Uterus (tissue), 2 donors: ENCODE results near the gene HSPH1.

Experiments used
- POLR2A ChIP-seq, 2 donors: fragments of 450-650 bp; IDR thresholded peaks; one replicate each; pipeline ENCODE4 v1.6.1; 2016; ENCODE audit warnings: antibody characterized with exemption in 2 of 2, mild to moderate bottlenecking in 1 of 2, moderate library complexity in 1 of 2
- TF ChIP-seq, protein P1 (sequence below), 4 experiments: fragments of 200-600 bp in 2 of 4; fragments of 450-650 bp in 2 of 4; sonication (generic) in 2 of 4; IDR thresholded peaks; one replicate each; pipeline ENCODE4 v1.5.1; 2016 to 2019; ENCODE audit warnings: antibody characterized with exemption in 4 of 4, mild to moderate bottlenecking in 2 of 4, moderate library complexity in 1 of 4

DNA sequence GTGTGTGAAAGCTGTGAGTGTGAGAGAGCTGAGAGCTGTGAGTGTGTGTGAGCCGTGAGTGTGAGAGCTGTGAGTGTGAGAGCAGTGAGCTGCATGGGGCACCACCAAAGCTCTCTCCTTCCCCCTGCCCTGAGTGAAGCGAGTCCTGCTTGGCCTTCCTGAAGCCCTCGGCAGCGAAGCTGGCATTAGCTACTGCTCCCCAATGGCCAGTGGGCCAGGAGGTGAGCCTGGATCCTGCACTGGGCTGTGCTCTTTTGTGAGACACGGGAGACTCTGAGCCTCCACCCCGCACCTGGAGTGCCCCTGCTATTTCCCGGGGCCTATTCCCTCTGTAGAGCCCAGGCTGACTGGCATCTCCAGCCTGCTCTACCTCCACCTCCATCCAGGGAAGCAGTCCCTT is 51.5 kb downstream of the HSPH1 start:
- TF ChIP-seq POLR2A (IDR thresholded peaks at IDR 0.05): no peak
- TF ChIP-seq, protein P1, sequence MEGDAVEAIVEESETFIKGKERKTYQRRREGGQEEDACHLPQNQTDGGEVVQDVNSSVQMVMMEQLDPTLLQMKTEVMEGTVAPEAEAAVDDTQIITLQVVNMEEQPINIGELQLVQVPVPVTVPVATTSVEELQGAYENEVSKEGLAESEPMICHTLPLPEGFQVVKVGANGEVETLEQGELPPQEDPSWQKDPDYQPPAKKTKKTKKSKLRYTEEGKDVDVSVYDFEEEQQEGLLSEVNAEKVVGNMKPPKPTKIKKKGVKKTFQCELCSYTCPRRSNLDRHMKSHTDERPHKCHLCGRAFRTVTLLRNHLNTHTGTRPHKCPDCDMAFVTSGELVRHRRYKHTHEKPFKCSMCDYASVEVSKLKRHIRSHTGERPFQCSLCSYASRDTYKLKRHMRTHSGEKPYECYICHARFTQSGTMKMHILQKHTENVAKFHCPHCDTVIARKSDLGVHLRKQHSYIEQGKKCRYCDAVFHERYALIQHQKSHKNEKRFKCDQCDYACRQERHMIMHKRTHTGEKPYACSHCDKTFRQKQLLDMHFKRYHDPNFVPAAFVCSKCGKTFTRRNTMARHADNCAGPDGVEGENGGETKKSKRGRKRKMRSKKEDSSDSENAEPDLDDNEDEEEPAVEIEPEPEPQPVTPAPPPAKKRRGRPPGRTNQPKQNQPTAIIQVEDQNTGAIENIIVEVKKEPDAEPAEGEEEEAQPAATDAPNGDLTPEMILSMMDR (IDR thresholded peaks at IDR 0.05): no peak
